Esophagus (tissue), 2 donors: Measurements from ENCODE around the gene GPR39. TPM values are rescaled to one million over a fixed set of nuclear protein-coding genes. Genes with fewer than 3 reads are reported as not detected.

Experiments
- H3K27ac ChIP-seq, 2 donors: one replicate each; pipeline ENCODE4 v1.5.1; 2013; ENCODE audit warnings: low read depth in 2 of 2, mild to moderate bottlenecking in 2 of 2, inconsistent platforms in 1 of 2, low read length in 1 of 2, moderate library complexity in 1 of 2
- H3K27me3 ChIP-seq, 2 donors: one replicate each; pipeline ENCODE4 v1.6.1; 2013; ENCODE audit warnings: low read length in 2 of 2, control low read depth in 1 of 2, mild to moderate bottlenecking in 1 of 2; ENCODE audit not compliant: insufficient read depth in 2 of 2, control insufficient read depth in 1 of 2
- H3K36me3 ChIP-seq, 2 donors: one replicate each; pipeline ENCODE4 v1.6.1; 2013; ENCODE audit warnings: low read length in 1 of 2; ENCODE audit not compliant: control insufficient read depth in 2 of 2, insufficient read depth in 2 of 2
- H3K4me1 ChIP-seq, 2 donors: one replicate each; pipeline ENCODE4 v1.6.1; 2013; ENCODE audit warnings: low read length in 1 of 2; ENCODE audit not compliant: control insufficient read depth in 2 of 2, insufficient read depth in 2 of 2
- H3K4me3 ChIP-seq, 2 donors: one replicate each; pipeline ENCODE4 v1.5.1; 2013; ENCODE audit warnings: low read length in 2 of 2, mild to moderate bottlenecking in 2 of 2, low read depth in 1 of 2, moderate library complexity in 1 of 2
- H3K9me3 ChIP-seq, 2 donors: one replicate each; pipeline ENCODE4 v1.6.1; 2013; ENCODE audit warnings: mild to moderate bottlenecking in 2 of 2, low read depth in 1 of 2, low read length in 1 of 2, moderate library complexity in 1 of 2; ENCODE audit not compliant: control insufficient read depth in 2 of 2, insufficient read depth in 1 of 2
- WGBS, 2 donors: extraction: QIAGEN DNeasy Blood & Tissue Kit; methylation state at CpG; one replicate each; pipeline ENCODE4 v1.1.7; 2013; 5-methylcytosine and 5-hydroxymethylcytosine counted together
- polyA plus RNA-seq, 2 donors: library from polyadenylated mRNA; stranded (reverse); fragments of 200-250 nt; gene quantifications; one replicate each; pipeline ENCODE4 v1.2.3, GENCODE V29; 2013
- donor health status: healthy with polysubstance abuse.
- donor health status: Bipolar disorder and iron deficiency.

GPR39 gene
- polyA plus RNA-seq, 2 donors, result 0.65 to 0.93 TPM

GRCh38 chr2:132645176-132645575, 228.6 kb downstream of the GPR39 start:
- WGBS, 2 donors, result 83 to 87% methylated on average over 35 of the region's 35 CpGs
- no peaks in the 10 kb centered on the region for H3K36me3 ChIP-seq

GRCh38 chr2:132645722-132646539, 229.3 kb downstream of the GPR39 start:
- 81 to 83% methylated on average over 18 of the region's 18 CpGs for WGBS, 2 donors
- no peak overlapping the region for H3K4me3 ChIP-seq
- H3K27me3 ChIP-seq, result no peaks in the 10 kb centered on the region

More at GRCh38 chr2:132645176-132645575, 228.6 kb downstream of the GPR39 start:
- Histone ChIP-seq H3K4me3 (no peak overlapping the region), H3K4me1 (no peaks in the 10 kb centered on the region), H3K27ac (no peak overlapping the region), H3K9me3 (no peaks in the 10 kb centered on the region), H3K27me3 (no peaks in the 10 kb centered on the region)

GRCh38 chr2:132646540-132647108, 230.0 kb downstream of the GPR39 start:
- no peak overlapping the region for H3K27ac ChIP-seq
- no peak overlapping the region for H3K4me3 ChIP-seq
- no peaks in the 10 kb centered on the region for H3K9me3 ChIP-seq
- 82% methylated on average over 8 of the region's 8 CpGs for WGBS, 2 donors
- H3K4me1 ChIP-seq, result no peaks in the 10 kb centered on the region
- no peaks in the 10 kb centered on the region for H3K27me3 ChIP-seq
- no peaks in the 10 kb centered on the region for H3K36me3 ChIP-seq

More at GRCh38 chr2:132645722-132646539, 229.3 kb downstream of the GPR39 start:
- Histone ChIP-seq H3K36me3 (no peaks in the 10 kb centered on the region), H3K4me1 (no peaks in the 10 kb centered on the region), H3K9me3 (no peaks in the 10 kb centered on the region), H3K27ac (no peak overlapping the region)

GRCh38 chr2:132651115-132652045, 234.8 kb downstream of the GPR39 start:
- H3K4me3 ChIP-seq, result no peak overlapping the region
- WGBS, 2 donors, result 72 to 74% methylated on average over 12 of the region's 12 CpGs
- H3K36me3 ChIP-seq, result no peaks in the 10 kb centered on the region
- H3K27me3 ChIP-seq, result no peaks in the 10 kb centered on the region
- H3K9me3 ChIP-seq, result no peaks in the 10 kb centered on the region
- H3K4me1 ChIP-seq, result no peaks in the 10 kb centered on the region
- H3K27ac ChIP-seq, result no peak overlapping the region

GRCh38 chr2:132652474-132652873, 235.9 kb downstream of the GPR39 start:
- no peaks in the 10 kb centered on the region for H3K9me3 ChIP-seq
- H3K36me3 ChIP-seq, result no peaks in the 10 kb centered on the region
- H3K27me3 ChIP-seq, result no peaks in the 10 kb centered on the region
- H3K4me3 ChIP-seq, result no peak overlapping the region
- no peaks in the 10 kb centered on the region for H3K4me1 ChIP-seq
- no peak overlapping the region for H3K27ac ChIP-seq
- 51 to 63% methylated on average over 8 of the region's 8 CpGs for WGBS, 2 donors

- H3K36me3 ChIP-seq, result no peaks in the 10 kb centered on the region
- no peak overlapping the region for H3K27ac ChIP-seq
- 68 to 70% methylated on average over 4 of the region's 4 CpGs for WGBS, 2 donors
- no peak overlapping the region for H3K4me3 ChIP-seq
- no peaks in the 10 kb centered on the region for H3K9me3 ChIP-seq
- no peaks in the 10 kb centered on the region for H3K4me1 ChIP-seq
- no peaks in the 10 kb centered on the region for H3K27me3 ChIP-seq
Measured at GRCh38 chr2:132654335-132654734, 237.7 kb downstream of the GPR39 start.

GRCh38 chr2:132654968-132655367, 238.4 kb downstream of the GPR39 start:
- 61 to 82% methylated on average over 7 of the region's 7 CpGs for WGBS, 2 donors
- H3K9me3 ChIP-seq, result no peaks in the 10 kb centered on the region
- no peak overlapping the region for H3K4me3 ChIP-seq
- H3K4me1 ChIP-seq, result no peaks in the 10 kb centered on the region
- H3K36me3 ChIP-seq, result no peaks in the 10 kb centered on the region
- H3K27me3 ChIP-seq, result no peaks in the 10 kb centered on the region
- no peak overlapping the region for H3K27ac ChIP-seq

GRCh38 chr2:132656266-132656975, 239.8 kb downstream of the GPR39 start:
- Histone ChIP-seq H3K36me3 (no peaks in the 10 kb centered on the region), H3K27ac (no peak overlapping the region)
- WGBS, 2 donors, result 55 to 59% methylated on average over 7 of the region's 7 CpGs

GRCh38 chr2:132659331-132659730, 242.7 kb downstream of the GPR39 start:
- Histone ChIP-seq H3K27ac (no peak overlapping the region), H3K9me3 (no peaks in the 10 kb centered on the region), H3K4me1 (no peaks in the 10 kb centered on the region), H3K4me3 (no peak overlapping the region), H3K36me3 (no peaks in the 10 kb centered on the region), H3K27me3 (no peaks in the 10 kb centered on the region)
- WGBS, 2 donors, result 91 to 92% methylated on average over 3 of the region's 3 CpGs

More at GRCh38 chr2:132656266-132656975, 239.8 kb downstream of the GPR39 start:
- H3K4me3 ChIP-seq, result no peak overlapping the region
- H3K27me3 ChIP-seq, result no peaks in the 10 kb centered on the region
- no peaks in the 10 kb centered on the region for H3K4me1 ChIP-seq
- H3K9me3 ChIP-seq, result no peaks in the 10 kb centered on the region
